ENCODE measurements around the gene CABLES1. TPM values are rescaled to one million over a fixed set of nuclear protein-coding genes. Genes with fewer than 3 reads are reported as not detected.

CABLES1 gene
- total RNA-seq, 1 donor from 2014 or later: 7.8 TPM

- peak; percentile 80 for ATAC-seq
Measured at GRCh38 chr18:23307567-23308295, 172.4 kb downstream of the CABLES1 start.

Other genes starting within 250 kb of the CABLES1 start
- 46.2 TPM for gene RBBP8, start 202.2 kb upstream of the CABLES1 start, total RNA-seq